Measurements from ENCODE around the gene AASDH.

AASDH gene

DNA sequence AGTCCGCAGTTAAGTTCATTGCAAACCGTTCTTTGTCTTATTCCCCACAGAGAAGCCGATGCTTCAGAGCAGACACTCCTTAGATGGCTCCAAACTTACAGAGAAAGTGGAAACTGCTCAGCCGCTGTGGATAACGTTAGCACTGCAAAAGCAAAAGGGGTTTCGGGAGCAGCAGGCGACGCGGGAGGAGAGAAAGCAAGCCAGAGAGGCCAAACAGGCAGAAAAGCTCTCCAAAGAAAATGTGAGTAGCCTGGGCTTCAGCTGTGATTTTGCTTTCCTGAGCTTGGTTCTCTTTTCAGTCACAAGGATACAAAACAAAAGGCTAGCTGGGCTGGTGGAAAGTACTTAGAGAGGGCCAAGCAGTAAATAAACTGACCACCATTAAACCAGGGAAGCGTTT is 64.0 kb downstream of the AASDH start:
- no peak for DNase-seq (ENCODE audit: low spot score)
- in situ Hi-C loops (cut with MboI; ENCODE audit: low pct_unique_long_range_greater_than_20kb, low sequenced_read_pairs, unreplicated experiment) = no loop called here
- TF ChIP-seq, protein P1, sequence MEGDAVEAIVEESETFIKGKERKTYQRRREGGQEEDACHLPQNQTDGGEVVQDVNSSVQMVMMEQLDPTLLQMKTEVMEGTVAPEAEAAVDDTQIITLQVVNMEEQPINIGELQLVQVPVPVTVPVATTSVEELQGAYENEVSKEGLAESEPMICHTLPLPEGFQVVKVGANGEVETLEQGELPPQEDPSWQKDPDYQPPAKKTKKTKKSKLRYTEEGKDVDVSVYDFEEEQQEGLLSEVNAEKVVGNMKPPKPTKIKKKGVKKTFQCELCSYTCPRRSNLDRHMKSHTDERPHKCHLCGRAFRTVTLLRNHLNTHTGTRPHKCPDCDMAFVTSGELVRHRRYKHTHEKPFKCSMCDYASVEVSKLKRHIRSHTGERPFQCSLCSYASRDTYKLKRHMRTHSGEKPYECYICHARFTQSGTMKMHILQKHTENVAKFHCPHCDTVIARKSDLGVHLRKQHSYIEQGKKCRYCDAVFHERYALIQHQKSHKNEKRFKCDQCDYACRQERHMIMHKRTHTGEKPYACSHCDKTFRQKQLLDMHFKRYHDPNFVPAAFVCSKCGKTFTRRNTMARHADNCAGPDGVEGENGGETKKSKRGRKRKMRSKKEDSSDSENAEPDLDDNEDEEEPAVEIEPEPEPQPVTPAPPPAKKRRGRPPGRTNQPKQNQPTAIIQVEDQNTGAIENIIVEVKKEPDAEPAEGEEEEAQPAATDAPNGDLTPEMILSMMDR (IDR thresholded peaks at IDR 0.05; ENCODE audit: extremely low read depth, insufficient read depth, missing control alignments) = no peak

DNA sequence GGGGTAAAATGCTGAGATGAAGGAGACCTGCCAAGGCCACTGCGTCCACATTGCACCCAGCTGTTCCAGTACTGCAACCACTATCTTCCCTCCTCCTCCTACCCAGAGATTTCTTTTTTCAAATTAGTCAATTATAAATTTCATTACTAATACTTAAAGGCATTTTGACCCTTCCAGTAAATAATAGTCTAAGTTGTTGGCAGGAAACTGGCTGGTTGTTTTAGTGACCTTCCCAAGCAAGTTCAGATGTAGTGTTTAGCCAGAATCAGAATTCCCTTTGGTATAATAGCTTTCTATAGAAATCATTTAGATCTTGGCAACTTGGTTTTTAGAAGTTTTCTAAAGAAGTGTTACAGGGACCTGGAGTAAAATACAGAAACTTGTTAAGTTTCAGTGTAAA is 66.0 kb downstream of the AASDH start:
- DNase-seq (ENCODE audit: low spot score) = no peak
- TF ChIP-seq, protein P1 (IDR thresholded peaks at IDR 0.05; ENCODE audit: extremely low read depth, insufficient read depth, missing control alignments) = no peak
- in situ Hi-C loops (cut with MboI; ENCODE audit: low pct_unique_long_range_greater_than_20kb, low sequenced_read_pairs, unreplicated experiment) = no loop called here

DNA sequence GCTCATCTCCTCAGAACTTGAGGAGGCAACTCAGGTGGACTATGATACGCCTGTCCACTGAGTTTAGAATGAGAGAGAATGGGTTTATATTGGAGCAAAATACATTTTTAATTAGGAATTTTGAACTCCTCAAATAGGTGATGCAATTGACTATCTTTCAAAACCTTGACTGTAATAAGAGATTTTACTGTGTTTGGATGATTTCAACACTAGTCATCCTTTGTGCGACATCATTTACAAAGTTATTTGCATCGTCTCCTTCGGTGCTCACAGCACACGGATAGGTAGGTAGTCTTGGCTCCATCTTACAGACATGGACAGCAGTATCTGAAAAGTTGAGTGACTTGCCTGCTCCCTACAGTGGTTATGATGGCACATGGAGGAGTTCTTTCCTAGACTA is 67.0 kb downstream of the AASDH start:
- in situ Hi-C loops (cut with MboI; ENCODE audit: low pct_unique_long_range_greater_than_20kb, low sequenced_read_pairs, unreplicated experiment) = no loop called here
- no peak for DNase-seq (ENCODE audit: low spot score)
- TF ChIP-seq, protein P1 (IDR thresholded peaks at IDR 0.05; ENCODE audit: extremely low read depth, insufficient read depth, missing control alignments) = no peak

DNA sequence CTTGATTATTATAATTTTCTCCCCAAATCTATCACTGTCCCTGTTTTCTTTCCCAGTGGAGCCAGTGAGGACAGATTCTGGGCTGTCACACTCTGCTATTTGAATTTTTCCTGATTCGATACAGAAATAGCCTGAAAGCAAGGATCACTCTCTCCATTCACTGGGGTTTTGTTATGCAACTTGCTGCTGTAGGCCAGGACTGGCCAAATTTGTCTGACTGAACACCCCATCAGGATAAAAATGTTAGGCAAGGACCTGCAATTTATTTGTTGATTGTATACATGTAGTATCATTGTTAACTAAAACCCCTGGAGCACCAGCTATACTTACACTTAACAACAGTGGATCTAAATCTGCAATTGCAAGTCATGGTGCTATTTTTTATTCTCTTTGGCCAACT is 68.7 kb downstream of the AASDH start:
- no peak for DNase-seq (ENCODE audit: low spot score)
- TF ChIP-seq, protein P1 (IDR thresholded peaks at IDR 0.05; ENCODE audit: extremely low read depth, insufficient read depth, missing control alignments) = no peak
- in situ Hi-C loops (cut with MboI; ENCODE audit: low pct_unique_long_range_greater_than_20kb, low sequenced_read_pairs, unreplicated experiment) = no loop called here

DNA sequence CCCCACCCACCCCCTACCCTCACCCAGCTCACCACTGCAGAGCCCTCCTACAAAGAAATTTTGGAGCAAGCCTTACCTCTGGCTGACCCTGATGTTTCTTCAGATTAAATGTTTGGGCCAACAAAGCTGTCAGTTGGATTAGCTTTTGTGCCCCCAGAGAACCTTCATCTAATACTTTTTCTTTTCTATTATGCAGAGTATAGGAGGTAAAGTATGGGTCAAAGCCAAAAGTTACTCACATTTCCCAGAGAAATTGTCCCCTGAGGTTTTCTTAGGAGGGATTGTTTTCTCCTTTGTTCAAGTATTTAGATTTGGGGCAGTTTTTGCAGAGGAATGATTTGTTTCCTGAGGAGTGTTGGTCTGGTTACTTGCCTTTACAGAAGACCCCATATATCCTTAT is 69.5 kb downstream of the AASDH start:
- no peak for DNase-seq (ENCODE audit: low spot score)
- TF ChIP-seq, protein P1 (IDR thresholded peaks at IDR 0.05; ENCODE audit: extremely low read depth, insufficient read depth, missing control alignments) = no peak
- in situ Hi-C loops (cut with MboI; ENCODE audit: low pct_unique_long_range_greater_than_20kb, low sequenced_read_pairs, unreplicated experiment) = no loop called here

DNA sequence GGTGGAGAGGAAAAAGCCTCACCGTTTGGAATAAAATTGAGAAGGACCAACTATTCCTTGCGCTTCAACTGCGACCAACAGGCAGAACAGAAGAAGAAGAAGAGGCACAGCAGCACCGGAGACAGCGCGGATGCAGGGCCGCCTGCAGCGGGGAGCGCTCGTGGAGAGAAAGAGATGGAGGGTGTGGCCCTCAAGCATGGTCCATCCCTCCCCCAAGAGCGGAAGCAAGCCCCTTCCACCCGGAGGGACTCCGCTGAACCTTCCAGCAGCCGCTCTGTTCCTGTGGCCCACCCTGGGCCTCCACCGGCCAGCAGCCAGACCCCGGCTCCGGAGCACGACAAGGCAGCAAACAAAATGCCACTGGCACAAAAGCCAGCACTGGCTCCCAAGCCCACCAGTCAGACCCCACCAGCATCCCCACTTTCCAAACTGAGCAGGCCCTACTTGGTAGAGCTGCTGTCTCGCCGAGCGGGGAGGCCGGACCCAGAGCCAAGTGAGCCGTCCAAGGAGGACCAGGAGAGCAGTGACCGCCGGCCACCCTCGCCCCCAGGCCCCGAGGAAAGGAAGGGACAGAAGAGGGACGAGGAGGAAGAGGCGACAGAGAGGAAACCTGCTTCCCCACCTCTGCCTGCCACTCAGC is 71.2 kb downstream of the AASDH start:
- TF ChIP-seq, protein P1 (IDR thresholded peaks at IDR 0.05; ENCODE audit: extremely low read depth, insufficient read depth, missing control alignments) = no peak
- in situ Hi-C loops (cut with MboI; ENCODE audit: low pct_unique_long_range_greater_than_20kb, low sequenced_read_pairs, unreplicated experiment) = no loop called here
- DNase-seq (ENCODE audit: low spot score) = no peak

All from GM13977 (cell line).